Measurements from ENCODE around the gene NACAD.
"Not testable (repeated sequence)": the region's sequence is repeated elsewhere in the genome, so short reads cannot be mapped to it uniquely, and the experiment has no call there.

GRCh38 chr7:45114257-45114656, 25.5 kb upstream of the NACAD start:
- not testable (repeated sequence) for TF ChIP-seq CTCF, POLR2AphosphoS5, POLR2A, EP300 (IDR thresholded peaks at IDR 0.05)

Data from stomach (tissue), 4 donors.